Measurements from ENCODE around the gene ASCL5.

ASCL5 gene

DNA sequence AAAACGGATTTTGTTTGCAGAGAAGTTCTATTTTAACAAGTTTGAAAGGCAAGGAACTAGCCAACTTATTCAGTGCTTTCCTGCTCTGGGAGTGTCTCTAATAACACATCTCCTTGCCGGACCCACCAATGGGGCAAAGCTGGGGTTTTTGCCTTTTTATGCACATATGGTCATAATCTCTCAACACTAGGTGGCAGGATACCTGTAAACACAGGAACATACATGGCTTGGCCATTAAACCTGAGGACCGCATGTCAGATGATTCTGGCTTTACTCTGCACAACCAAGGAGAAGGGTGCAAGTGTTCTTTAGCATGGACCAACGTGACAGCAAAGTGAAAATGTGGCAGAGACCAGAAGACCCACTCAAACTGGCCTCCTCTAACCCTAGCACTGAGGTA is 22.4 kb upstream of the ASCL5 start:
- Histone ChIP-seq H3K4me1 (ENCODE audit: control insufficient read depth, insufficient read depth, low read length) (peaks cover 6% of the 10 kb centered on the region), H3K27me3 (ENCODE audit: control insufficient read depth, insufficient read depth, low read length) (no peaks in the 10 kb centered on the region), H3K9me3 (replicated peaks; ENCODE audit: low read length) (no peaks in the 10 kb centered on the region), H3K4me3 (ENCODE audit: low read length) (no peak overlapping the region), H3K36me3 (ENCODE audit: insufficient read depth, low read length) (peaks cover 58% of the 10 kb centered on the region), H3K4me2 (ENCODE audit: low read length) (no peak overlapping the region), H3K9ac (ENCODE audit: low read depth, low read length) (no peak overlapping the region)

DNA sequence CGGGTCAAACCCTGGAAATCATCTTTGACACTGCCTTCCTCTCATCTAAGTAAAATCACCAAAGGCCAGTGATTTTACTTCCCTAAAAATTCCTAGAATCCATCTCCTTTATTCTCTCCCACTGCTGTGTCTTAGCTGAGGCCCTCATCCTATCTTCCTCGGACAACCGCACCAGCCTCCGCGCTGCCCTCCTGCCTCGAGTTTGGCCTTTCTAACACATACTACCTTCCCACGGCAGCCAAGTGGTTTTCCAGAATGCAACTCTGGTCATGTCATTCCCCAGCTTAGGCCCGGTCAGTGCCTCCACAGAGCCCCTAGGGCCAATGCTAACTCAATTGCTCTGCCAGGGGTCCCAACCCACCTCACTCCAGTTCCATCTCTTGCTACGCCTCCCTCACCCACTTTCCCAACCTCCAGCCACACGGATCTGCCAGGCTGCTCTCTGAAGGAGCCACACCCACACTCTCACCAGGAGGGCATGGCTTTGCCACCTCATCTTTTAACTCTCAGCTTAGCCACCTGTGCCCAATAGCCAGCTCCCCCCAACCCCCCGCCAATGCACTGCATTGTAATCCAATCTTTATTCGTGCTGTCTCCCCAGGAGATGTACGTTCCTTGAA is 20.5 kb upstream of the ASCL5 start:
- Histone ChIP-seq H3K4me1 (ENCODE audit: control insufficient read depth, insufficient read depth, low read length) (no peaks in the 10 kb centered on the region), H3K36me3 (ENCODE audit: insufficient read depth, low read length) (peaks cover 74% of the 10 kb centered on the region), H3K4me3 (ENCODE audit: low read length) (no peak overlapping the region), H3K9me3 (replicated peaks; ENCODE audit: low read length) (no peaks in the 10 kb centered on the region), H3K4me2 (ENCODE audit: low read length) (no peak overlapping the region), H3K9ac (ENCODE audit: low read depth, low read length) (no peak overlapping the region), H3K27me3 (ENCODE audit: control insufficient read depth, insufficient read depth, low read length) (no peaks in the 10 kb centered on the region)

DNA sequence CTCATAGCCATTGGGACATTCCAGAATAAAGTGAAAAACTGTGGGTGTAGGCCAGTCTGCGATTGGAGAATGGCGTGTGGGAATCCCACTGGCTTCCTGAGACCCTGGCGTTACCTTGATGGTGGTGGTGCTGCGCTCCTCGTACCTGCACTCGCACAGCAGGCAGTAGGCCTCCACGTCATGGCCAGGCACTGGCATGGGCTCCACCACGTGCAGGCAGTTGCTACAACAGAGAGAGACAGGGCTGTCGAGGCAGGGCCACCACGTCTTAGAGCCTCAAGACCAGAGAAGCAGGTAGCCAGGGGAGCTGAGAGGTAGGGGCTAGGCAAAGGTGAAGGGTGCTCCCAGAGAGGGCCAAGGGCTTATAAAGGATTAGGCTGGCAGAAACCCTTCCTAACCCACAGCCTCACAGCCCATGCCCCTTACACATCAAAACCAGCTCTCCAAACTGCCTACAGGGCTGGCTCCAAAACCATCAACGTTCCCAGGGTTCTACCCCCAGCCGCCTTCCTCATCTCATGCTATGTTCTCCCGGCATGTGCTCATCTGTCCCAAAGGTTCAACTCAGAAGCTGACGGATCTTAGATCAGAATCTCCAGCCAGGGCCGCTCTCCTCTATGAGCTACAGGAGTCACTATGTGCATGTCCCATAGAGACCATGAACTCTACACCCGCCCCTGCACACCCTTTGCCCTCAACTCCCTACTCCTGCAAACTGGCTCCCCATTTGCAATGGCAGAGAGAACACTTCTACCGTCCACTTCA is 19.8 kb upstream of the ASCL5 start:
- H3K9ac ChIP-seq (ENCODE audit: low read depth, low read length), result no peak overlapping the region
- no peaks in the 10 kb centered on the region for H3K9me3 ChIP-seq (replicated peaks; ENCODE audit: low read length)
- H3K4me3 ChIP-seq (ENCODE audit: low read length), result no peak overlapping the region
- peaks cover 74% of the 10 kb centered on the region for H3K36me3 ChIP-seq (ENCODE audit: insufficient read depth, low read length)
- H3K4me2 ChIP-seq (ENCODE audit: low read length), result no peak overlapping the region
- no peaks in the 10 kb centered on the region for H3K27me3 ChIP-seq (ENCODE audit: control insufficient read depth, insufficient read depth, low read length)
- no peaks in the 10 kb centered on the region for H3K4me1 ChIP-seq (ENCODE audit: control insufficient read depth, insufficient read depth, low read length)

DNA sequence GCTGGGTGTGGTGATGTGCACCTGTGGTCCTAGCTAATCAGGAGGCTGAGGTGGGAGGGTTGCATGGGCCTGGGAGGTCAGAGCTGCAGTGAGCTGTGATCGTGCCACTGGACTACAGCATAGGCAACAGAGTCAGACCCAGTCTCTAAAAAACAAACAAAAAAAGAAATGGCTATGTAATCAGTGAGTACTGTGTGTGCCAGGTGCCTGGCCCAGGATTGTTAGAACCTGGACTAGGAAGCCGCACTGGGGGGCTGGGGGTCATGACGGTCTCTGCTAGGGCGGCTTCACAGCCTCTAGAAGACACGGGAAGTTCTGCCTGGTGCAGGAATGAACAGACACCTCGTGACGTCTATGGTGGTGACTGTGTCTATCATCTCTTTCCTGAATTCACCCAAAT is 18.8 kb upstream of the ASCL5 start:
- peaks cover 64% of the 10 kb centered on the region for H3K36me3 ChIP-seq (ENCODE audit: insufficient read depth, low read length)
- H3K4me2 ChIP-seq (ENCODE audit: low read length), result no peak overlapping the region
- H3K4me1 ChIP-seq (ENCODE audit: control insufficient read depth, insufficient read depth, low read length), result no peaks in the 10 kb centered on the region
- no peak overlapping the region for H3K4me3 ChIP-seq (ENCODE audit: low read length)
- no peaks in the 10 kb centered on the region for H3K27me3 ChIP-seq (ENCODE audit: control insufficient read depth, insufficient read depth, low read length)
- no peaks in the 10 kb centered on the region for H3K9me3 ChIP-seq (replicated peaks; ENCODE audit: low read length)
- no peak overlapping the region for H3K9ac ChIP-seq (ENCODE audit: low read depth, low read length)

DNA sequence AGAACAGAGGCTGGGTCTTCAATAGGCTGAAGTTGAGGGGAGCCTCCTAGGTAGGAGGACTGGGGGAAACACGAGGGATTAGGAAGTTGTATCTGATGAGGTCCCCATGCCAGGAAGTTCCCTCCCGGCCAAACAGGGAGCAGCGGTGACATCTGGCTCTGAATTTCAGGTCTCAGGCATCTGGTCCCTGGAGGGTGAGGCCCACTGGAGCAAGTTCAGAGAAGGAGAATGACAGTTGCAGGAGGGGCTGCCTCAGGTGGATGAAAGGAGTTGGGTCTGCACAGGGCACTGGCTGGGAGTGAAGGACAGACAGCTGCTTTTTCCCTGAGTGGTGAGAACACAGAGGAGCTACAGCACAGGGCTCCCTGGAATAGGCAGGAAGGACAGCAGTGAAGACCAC is 18.1 kb upstream of the ASCL5 start:
- Histone ChIP-seq H3K9me3 (replicated peaks; ENCODE audit: low read length) (no peaks in the 10 kb centered on the region), H3K4me2 (ENCODE audit: low read length) (no peak overlapping the region), H3K36me3 (ENCODE audit: insufficient read depth, low read length) (peaks cover 62% of the 10 kb centered on the region), H3K27me3 (ENCODE audit: control insufficient read depth, insufficient read depth, low read length) (no peaks in the 10 kb centered on the region), H3K4me3 (ENCODE audit: low read length) (no peak overlapping the region), H3K9ac (ENCODE audit: low read depth, low read length) (no peak overlapping the region), H3K4me1 (ENCODE audit: control insufficient read depth, insufficient read depth, low read length) (no peaks in the 10 kb centered on the region)

DNA sequence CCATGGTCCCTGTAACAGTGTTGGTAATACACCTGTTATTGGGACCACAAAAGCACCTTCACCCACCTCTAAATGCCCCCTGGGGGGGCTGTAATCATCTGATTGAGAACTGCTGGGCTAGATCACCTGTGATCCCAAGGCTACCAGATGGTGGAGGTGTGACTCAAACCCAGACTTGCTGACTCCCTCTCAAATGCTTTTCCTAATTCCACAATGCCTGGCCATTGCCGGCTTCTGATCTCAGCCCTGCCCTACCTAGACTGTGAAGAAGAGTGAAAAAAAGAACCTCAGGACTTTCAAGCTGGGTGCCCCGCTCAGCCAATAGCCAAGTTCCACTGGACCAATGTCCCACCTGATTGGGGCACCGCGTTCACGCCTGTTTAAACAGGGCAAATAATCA is 17.7 kb upstream of the ASCL5 start:
- Histone ChIP-seq H3K4me2 (ENCODE audit: low read length) (no peak overlapping the region), H3K4me1 (ENCODE audit: control insufficient read depth, insufficient read depth, low read length) (no peaks in the 10 kb centered on the region), H3K36me3 (ENCODE audit: insufficient read depth, low read length) (peaks cover 58% of the 10 kb centered on the region), H3K9me3 (replicated peaks; ENCODE audit: low read length) (no peaks in the 10 kb centered on the region), H3K27me3 (ENCODE audit: control insufficient read depth, insufficient read depth, low read length) (no peaks in the 10 kb centered on the region), H3K4me3 (ENCODE audit: low read length) (no peak overlapping the region), H3K9ac (ENCODE audit: low read depth, low read length) (no peak overlapping the region)

DNA sequence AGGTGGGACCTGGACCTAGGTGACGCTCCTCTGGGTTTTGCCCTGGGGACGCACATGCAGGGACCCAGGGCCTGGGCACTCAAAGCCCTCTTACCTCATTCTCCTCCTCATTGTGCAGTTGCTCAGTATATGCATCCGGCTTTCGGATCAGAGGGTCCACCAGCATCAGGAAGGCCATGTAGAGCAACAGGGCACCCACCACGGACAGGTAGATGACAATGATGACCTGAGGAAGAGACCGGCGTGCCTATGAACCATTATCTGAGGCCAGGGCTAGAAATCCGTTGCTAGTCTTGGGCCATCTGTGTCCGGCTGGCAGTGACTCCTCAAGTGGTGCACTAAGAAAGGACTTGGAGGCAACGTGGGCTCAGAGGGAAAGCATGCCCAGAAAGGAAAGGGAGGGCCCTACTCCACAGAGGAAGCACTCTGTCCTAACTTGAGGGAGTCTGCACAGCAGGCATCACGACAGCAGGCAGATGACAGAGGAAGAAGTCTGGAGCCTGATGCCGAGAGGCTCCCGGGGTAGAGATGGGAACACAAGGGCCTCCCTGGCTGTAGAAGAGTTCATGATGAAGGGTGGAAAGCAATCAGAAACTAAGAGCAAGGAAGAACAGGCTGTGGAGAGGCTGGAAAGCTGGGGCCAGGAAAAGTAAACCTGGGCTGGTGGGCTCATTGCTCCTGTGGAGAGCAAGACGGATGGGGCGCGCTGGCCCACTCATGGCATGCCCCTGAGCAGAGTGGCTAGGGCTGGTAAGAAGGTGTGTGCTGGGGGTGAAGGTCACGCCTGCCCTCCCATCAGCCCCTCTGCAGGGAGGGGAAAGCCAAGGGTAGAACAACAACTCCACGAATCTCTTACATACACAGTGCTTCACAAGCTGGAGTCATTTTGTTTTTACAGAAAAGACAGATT is 17.0 kb upstream of the ASCL5 start:
- H3K9ac ChIP-seq (ENCODE audit: low read depth, low read length), result no peak overlapping the region
- H3K4me1 ChIP-seq (ENCODE audit: control insufficient read depth, insufficient read depth, low read length), result peaks cover under 1% of the 10 kb centered on the region
- H3K4me3 ChIP-seq (ENCODE audit: low read length), result no peak overlapping the region
- H3K9me3 ChIP-seq (replicated peaks; ENCODE audit: low read length), result no peaks in the 10 kb centered on the region
- H3K36me3 ChIP-seq (ENCODE audit: insufficient read depth, low read length), result peaks cover 51% of the 10 kb centered on the region
- H3K4me2 ChIP-seq (ENCODE audit: low read length), result no peak overlapping the region
- H3K27me3 ChIP-seq (ENCODE audit: control insufficient read depth, insufficient read depth, low read length), result no peaks in the 10 kb centered on the region

DNA sequence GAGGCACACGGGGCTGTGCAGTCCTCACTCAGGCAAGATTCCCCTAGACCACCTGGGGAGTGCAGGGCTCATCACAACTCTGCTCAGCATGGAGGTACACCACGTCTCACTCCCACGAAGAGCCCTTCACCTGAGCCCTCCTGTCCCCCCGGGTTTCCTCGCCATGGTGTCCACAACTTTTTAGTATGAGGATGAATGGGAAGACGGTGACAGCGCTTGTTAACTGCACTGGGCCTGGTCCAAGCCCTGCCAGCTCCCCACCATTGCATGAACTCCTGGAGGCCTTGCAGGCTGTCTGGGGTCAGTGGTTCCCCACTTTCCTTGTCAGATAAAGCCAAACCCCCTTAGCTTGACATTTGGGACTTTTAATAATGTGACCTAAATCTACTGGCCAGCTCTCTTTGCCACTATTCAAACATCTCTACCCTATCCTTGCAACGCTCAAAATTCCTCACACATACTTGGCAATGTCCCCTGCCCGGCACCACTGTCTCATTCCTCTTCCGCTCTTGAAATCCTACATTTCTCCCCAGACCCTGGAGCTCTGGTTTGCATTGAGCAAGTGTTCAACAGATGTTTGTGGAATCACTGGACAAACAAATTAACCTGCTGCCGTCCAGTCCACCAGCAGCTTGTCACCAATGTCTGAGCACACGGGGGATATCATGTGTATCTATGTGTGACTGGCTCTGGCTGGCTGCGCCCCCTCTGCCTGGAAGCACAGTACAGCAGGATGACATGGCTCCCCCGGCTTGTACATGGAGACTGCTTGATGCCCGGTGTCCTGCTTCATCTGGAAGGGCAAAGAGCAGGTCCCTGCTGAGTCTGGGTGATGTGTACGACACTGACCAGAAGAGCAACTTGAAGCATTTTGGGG is 16.1 kb upstream of the ASCL5 start:
- Histone ChIP-seq H3K27me3 (ENCODE audit: control insufficient read depth, insufficient read depth, low read length) (no peaks in the 10 kb centered on the region), H3K4me3 (ENCODE audit: low read length) (no peak overlapping the region), H3K36me3 (ENCODE audit: insufficient read depth, low read length) (peaks cover 43% of the 10 kb centered on the region), H3K4me1 (ENCODE audit: control insufficient read depth, insufficient read depth, low read length) (peaks cover 10% of the 10 kb centered on the region), H3K9ac (ENCODE audit: low read depth, low read length) (no peak overlapping the region), H3K9me3 (replicated peaks; ENCODE audit: low read length) (no peaks in the 10 kb centered on the region), H3K4me2 (ENCODE audit: low read length) (no peak overlapping the region)

DNA sequence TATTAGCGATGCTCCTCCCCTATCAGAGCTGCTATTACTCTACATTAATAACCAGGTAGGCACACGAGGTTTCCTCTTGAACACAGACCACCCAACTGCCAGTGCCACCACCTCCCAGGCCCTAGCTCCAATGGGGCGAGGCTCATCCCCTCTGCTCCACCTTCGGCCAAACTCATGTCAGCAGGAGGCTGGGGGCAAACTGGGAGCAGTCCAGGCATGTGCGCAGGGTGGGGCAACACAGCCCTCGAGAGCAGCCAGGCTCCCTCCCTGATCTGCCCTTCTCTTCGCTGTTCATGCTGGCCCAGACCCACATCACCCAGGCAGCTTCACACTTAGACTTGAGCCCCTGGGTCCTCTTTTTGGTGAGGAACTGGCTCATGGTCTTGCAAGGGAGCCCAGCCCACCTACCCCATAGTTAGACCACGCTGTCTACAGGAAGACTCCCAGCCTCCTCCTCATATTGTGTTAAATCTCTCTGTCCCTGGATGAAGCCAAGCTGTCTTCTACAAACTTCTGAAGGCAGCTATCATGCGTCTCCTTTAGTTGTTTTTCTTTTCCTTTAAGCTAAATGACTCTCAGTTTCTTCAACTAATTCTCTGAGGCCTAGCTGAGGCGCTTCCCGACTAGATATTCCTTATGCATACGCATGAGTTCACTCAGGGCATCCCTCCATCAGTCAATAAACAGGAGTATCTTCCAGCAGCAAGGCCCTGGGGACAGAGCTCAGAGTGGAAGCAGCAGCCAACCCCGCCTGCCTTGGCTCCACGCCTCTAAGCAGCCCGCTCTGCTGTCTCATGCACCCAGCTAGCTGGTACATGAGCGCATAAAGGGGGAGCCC is 15.2 kb upstream of the ASCL5 start:
- H3K27me3 ChIP-seq (ENCODE audit: control insufficient read depth, insufficient read depth, low read length), result no peaks in the 10 kb centered on the region
- peaks cover 39% of the 10 kb centered on the region for H3K36me3 ChIP-seq (ENCODE audit: insufficient read depth, low read length)
- H3K9me3 ChIP-seq (replicated peaks; ENCODE audit: low read length), result no peaks in the 10 kb centered on the region
- H3K4me3 ChIP-seq (ENCODE audit: low read length), result no peak overlapping the region
- H3K4me2 ChIP-seq (ENCODE audit: low read length), result no peak overlapping the region
- no peak overlapping the region for H3K9ac ChIP-seq (ENCODE audit: low read depth, low read length)
- peaks cover 17% of the 10 kb centered on the region for H3K4me1 ChIP-seq (ENCODE audit: control insufficient read depth, insufficient read depth, low read length)

DNA sequence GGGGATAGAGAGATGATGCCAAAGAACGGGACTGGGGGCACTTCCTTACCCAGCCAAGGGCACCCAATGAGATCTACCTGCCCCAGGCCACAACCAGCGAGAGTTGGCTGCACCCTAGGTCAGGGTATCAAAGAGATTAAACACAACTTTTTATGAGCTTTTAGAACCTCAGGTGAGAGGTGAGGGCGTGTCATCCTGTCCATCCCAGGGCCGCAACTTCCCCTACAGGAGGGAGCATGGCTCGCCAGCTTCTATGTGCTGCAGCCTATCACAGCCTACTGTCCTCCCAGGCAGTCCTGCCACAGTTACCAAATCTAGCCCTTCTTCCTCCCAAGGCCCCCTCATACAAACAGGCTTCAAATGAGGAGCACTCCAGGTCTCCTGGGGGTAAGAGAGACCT is 14.4 kb upstream of the ASCL5 start:
- Histone ChIP-seq H3K4me3 (ENCODE audit: low read length) (no peak overlapping the region), H3K9ac (ENCODE audit: low read depth, low read length) (no peak overlapping the region), H3K36me3 (ENCODE audit: insufficient read depth, low read length) (peaks cover 35% of the 10 kb centered on the region), H3K9me3 (replicated peaks; ENCODE audit: low read length) (no peaks in the 10 kb centered on the region), H3K27me3 (ENCODE audit: control insufficient read depth, insufficient read depth, low read length) (no peaks in the 10 kb centered on the region), H3K4me2 (ENCODE audit: low read length) (no peak overlapping the region), H3K4me1 (ENCODE audit: control insufficient read depth, insufficient read depth, low read length) (peaks cover 25% of the 10 kb centered on the region)

Data from skeletal muscle satellite cell (primary cell).